Endothelial cell of umbilical vein (primary cell): ENCODE results near the gene LHFPL6.

Experiments
- CTCF ChIP-seq, 2 donors: IDR thresholded peaks; 1 replicate in 1 of 2; 2 replicates in 1 of 2; pipeline ENCODE4 v1.5.1; 2011; ENCODE audit warnings: low read length in 2 of 2, mild to moderate bottlenecking in 2 of 2, moderate library complexity in 2 of 2, control low read depth in 1 of 2, inconsistent platforms in 1 of 2, low read depth in 1 of 2; ENCODE audit not compliant: insufficient read depth in 1 of 2; ENCODE audit errors: extremely low read depth in 1 of 2
- EZH2 ChIP-seq: IDR thresholded peaks from 2 replicates; pipeline ENCODE4 v1.6.1; 2012; ENCODE audit warnings: borderline replicate concordance, low read depth, mild to moderate bottlenecking, moderate library complexity, low read length, inconsistent platforms; ENCODE audit not compliant: severe bottlenecking
- MYC ChIP-seq: IDR thresholded peaks from one replicate; pipeline ENCODE4 v1.6.1; 2011; ENCODE audit warnings: mild to moderate bottlenecking, low read depth, low read length

DNA sequence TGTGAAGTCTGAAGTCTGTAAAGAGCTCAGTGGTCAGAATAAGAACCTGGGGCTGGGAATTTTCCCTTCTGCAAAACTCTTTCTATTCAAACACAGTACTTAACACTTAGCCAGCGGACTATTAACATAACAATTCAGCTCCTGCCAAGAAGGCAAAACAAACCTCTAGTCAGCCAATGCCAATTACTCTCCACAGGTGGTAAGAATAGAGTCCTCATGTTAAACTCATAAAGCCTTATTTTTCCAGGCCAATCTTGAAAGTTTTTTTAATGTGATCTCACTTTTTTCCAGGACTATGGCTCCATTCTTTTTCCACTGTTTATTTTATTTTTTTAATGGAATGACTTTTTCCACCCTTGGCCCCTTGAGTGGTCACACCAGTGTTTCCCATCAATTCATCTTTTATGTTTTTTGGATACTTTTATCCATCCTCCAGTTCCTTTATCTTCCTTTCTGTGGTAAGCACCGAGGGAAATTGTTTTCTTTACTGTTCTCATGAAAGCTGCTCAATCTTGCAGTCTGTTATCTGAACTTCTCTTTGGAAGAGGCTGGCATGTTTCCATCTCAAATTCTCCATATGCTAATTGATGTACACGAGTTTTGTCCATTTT is 217.3 kb downstream of the LHFPL6 start:
- TF ChIP-seq MYC (no peak), EZH2 (no peak), CTCF (IDR thresholded peaks at IDR 0.05; ENCODE audit: extremely low read depth in 1 of 2, insufficient read depth in 1 of 2, low read depth in 1 of 2, low read length in 2 of 2) (no peak)
